Measurements from ENCODE around the gene PEMT. TPM values are rescaled to one million over a fixed set of nuclear protein-coding genes. Genes with fewer than 3 reads are reported as not detected.

Gene PEMT
- total and polyA plus RNA-seq, 2 donors (not counting 1 experiment from before 2014, with no cell fraction given), result 10.7 to 20.3 TPM

GRCh38 chr17:17506181-17506741 lies 85.2 kb downstream of the PEMT start:
- no peaks in the 10 kb centered on the region for H3K9me3 Mint-ChIP-seq (ENCODE audit: insufficient read depth)
- POLR2A ChIA-PET, result no interaction called here
- no peaks in the 10 kb centered on the region for H3K4me1 Mint-ChIP-seq
- Histone ChIP-seq H3K79me2 (ENCODE audit: control insufficient read depth, insufficient read depth, low read length) (no peaks in the 10 kb centered on the region), H3K27me3 (replicated peaks in 1 of 4; ENCODE audit: control extremely low read depth in 1 of 4, control insufficient read depth in 3 of 4, insufficient read depth in 4 of 4, low read length in 3 of 4) (no peaks in the 10 kb centered on the region), H2AFZ (ENCODE audit: insufficient read depth, low read depth, low read length, poor library complexity, severe bottlenecking) (no peak overlapping the region), H3K9me3 (ENCODE audit: control extremely low read depth in 1 of 3, control insufficient read depth in 2 of 3, insufficient read depth in 1 of 3, low read length in 2 of 3) (no peaks in the 10 kb centered on the region), H3K4me1 (ENCODE audit: control insufficient read depth in 2 of 2, insufficient read depth in 2 of 2, low read length in 2 of 2) (no peaks in the 10 kb centered on the region), H3K4me2 (replicated peaks; ENCODE audit: low read depth, low read length, poor library complexity, severe bottlenecking) (no peak overlapping the region), H3K9ac (ENCODE audit: low read length) (no peak overlapping the region), H3K36me3 (replicated peaks in 1 of 2; ENCODE audit: control extremely low read depth in 1 of 2, control insufficient read depth in 1 of 2, extremely low read depth in 1 of 2, insufficient read depth in 2 of 2, low read length in 1 of 2) (no peaks in the 10 kb centered on the region), H3K4me3 (ENCODE audit: control extremely low read depth in 1 of 5, extremely low read depth in 1 of 5, insufficient read depth in 1 of 5, low read depth in 2 of 5, low read length in 4 of 5) (no peak overlapping the region), H3K27ac (ENCODE audit: low read length in 2 of 2) (no peak overlapping the region), H4K20me1 (ENCODE audit: control insufficient read depth, insufficient read depth, low read length, poor library complexity, severe bottlenecking) (no peaks in the 10 kb centered on the region)
- H3K27ac Mint-ChIP-seq, result no peak overlapping the region
- H3K27me3 Mint-ChIP-seq, result peaks cover 3% of the 10 kb centered on the region
- intact Hi-C loops (cut with micrococcal nuclease), result no loop called here
- H3K4me3 Mint-ChIP-seq, result no peak overlapping the region
- WGBS (ENCODE audit: insufficient coverage), result 94% methylated on average over 22 of the region's 22 CpGs
- no peak for TF ChIP-seq EZH2 (IDR thresholded peaks at IDR 0.05; ENCODE audit: borderline replicate concordance, insufficient read depth, low read depth, low read length, poor library complexity, severe bottlenecking)
- no peak for TF ChIP-seq CTCF (IDR thresholded peaks at IDR 0.05)
- ATAC-seq (ENCODE audit: low read depth) (no peak), DNase-seq (no peak)
- CTCF ChIA-PET, result interaction anchor here (1.0 to 1.6 kb wide), 2 partner anchors 9 kb away, joined by 3 to 4 read pairs; no protein-coding TSS in a partner anchor

- Histone ChIP-seq H3K36me3 (replicated peaks in 1 of 2; ENCODE audit: control extremely low read depth in 1 of 2, control insufficient read depth in 1 of 2, extremely low read depth in 1 of 2, insufficient read depth in 2 of 2, low read length in 1 of 2) (no peaks in the 10 kb centered on the region), H3K27ac (ENCODE audit: low read length in 2 of 2) (no peak overlapping the region), H2AFZ (ENCODE audit: insufficient read depth, low read depth, low read length, poor library complexity, severe bottlenecking) (no peak overlapping the region), H3K9ac (ENCODE audit: low read length) (no peak overlapping the region), H3K4me3 (ENCODE audit: control extremely low read depth in 1 of 5, extremely low read depth in 1 of 5, insufficient read depth in 1 of 5, low read depth in 2 of 5, low read length in 4 of 5) (no peak overlapping the region), H3K4me1 (ENCODE audit: control insufficient read depth in 2 of 2, insufficient read depth in 2 of 2, low read length in 2 of 2) (no peaks in the 10 kb centered on the region), H3K27me3 (replicated peaks in 1 of 4; ENCODE audit: control extremely low read depth in 1 of 4, control insufficient read depth in 3 of 4, insufficient read depth in 4 of 4, low read length in 3 of 4) (no peaks in the 10 kb centered on the region), H4K20me1 (ENCODE audit: control insufficient read depth, insufficient read depth, low read length, poor library complexity, severe bottlenecking) (no peaks in the 10 kb centered on the region), H3K4me2 (replicated peaks; ENCODE audit: low read depth, low read length, poor library complexity, severe bottlenecking) (no peak overlapping the region), H3K9me3 (ENCODE audit: control extremely low read depth in 1 of 3, control insufficient read depth in 2 of 3, insufficient read depth in 1 of 3, low read length in 2 of 3) (no peaks in the 10 kb centered on the region), H3K79me2 (ENCODE audit: control insufficient read depth, insufficient read depth, low read length) (no peaks in the 10 kb centered on the region)
- 96% methylated on average over 20 of the region's 22 CpGs for WGBS (ENCODE audit: insufficient coverage)
- POLR2A ChIA-PET, result no interaction called here
- TF ChIP-seq EZH2 (IDR thresholded peaks at IDR 0.05; ENCODE audit: borderline replicate concordance, insufficient read depth, low read depth, low read length, poor library complexity, severe bottlenecking), result no peak
- no peak for TF ChIP-seq CTCF (IDR thresholded peaks at IDR 0.05)
- peaks cover 6% of the 10 kb centered on the region for H3K27me3 Mint-ChIP-seq
- ATAC-seq (ENCODE audit: low read depth), result no peak
- H3K9me3 Mint-ChIP-seq (ENCODE audit: insufficient read depth), result no peaks in the 10 kb centered on the region
- no peak overlapping the region for H3K4me3 Mint-ChIP-seq
- DNase-seq, result no peak
- intact Hi-C loops (cut with micrococcal nuclease), result no loop called here
- CTCF ChIA-PET, result interaction anchor here (1.6 kb wide), 1 partner anchor 9 kb away, joined by 4 read pairs; no protein-coding TSS in a partner anchor
- H3K4me1 Mint-ChIP-seq, result no peaks in the 10 kb centered on the region
- no peak overlapping the region for H3K27ac Mint-ChIP-seq
Observed at GRCh38 chr17:17505610-17506171, 85.8 kb downstream of the PEMT start.
